ENCODE data around the gene ATG4B.

The ATG4B gene

GRCh38 chr2:241603686-241604085 lies 33.8 kb upstream of the ATG4B start:
- TF ChIP-seq JUND (IDR thresholded peaks at IDR 0.05; ENCODE audit: low read depth): no peak
- in situ Hi-C loops (cut with HindIII; ENCODE audit: low pct_unique_long_range_greater_than_20kb, low sequenced_read_pairs): no loop called here
- no peak for DNase-seq (ENCODE audit: low read depth in 1 of 2, low spot score in 1 of 2)

DNA sequence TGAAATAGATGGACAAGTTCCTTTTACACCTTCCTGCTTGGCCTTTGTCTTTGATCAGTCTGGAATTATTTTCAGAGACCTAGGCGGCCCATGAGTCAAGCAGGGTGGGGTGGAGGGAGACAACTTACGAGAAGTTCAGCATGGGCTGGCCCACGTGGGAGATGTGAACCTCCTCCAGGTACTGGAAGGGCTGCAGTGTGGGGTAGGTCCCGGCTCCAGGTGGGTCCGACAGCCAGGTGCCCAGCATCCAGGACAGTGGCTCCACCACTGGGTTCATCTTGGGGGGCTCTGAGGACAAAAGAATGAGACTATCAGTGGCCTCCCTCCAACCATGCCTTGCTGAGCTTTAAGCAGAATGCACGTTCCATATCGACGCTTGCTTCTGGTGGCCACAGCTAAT lies 31.3 kb upstream of the ATG4B start:
- TF ChIP-seq JUND (IDR thresholded peaks at IDR 0.05; ENCODE audit: low read depth): no peak
- no peak for DNase-seq (ENCODE audit: low read depth in 1 of 2, low spot score in 1 of 2)
- in situ Hi-C loops (cut with HindIII; ENCODE audit: low pct_unique_long_range_greater_than_20kb, low sequenced_read_pairs): no loop called here

DNA sequence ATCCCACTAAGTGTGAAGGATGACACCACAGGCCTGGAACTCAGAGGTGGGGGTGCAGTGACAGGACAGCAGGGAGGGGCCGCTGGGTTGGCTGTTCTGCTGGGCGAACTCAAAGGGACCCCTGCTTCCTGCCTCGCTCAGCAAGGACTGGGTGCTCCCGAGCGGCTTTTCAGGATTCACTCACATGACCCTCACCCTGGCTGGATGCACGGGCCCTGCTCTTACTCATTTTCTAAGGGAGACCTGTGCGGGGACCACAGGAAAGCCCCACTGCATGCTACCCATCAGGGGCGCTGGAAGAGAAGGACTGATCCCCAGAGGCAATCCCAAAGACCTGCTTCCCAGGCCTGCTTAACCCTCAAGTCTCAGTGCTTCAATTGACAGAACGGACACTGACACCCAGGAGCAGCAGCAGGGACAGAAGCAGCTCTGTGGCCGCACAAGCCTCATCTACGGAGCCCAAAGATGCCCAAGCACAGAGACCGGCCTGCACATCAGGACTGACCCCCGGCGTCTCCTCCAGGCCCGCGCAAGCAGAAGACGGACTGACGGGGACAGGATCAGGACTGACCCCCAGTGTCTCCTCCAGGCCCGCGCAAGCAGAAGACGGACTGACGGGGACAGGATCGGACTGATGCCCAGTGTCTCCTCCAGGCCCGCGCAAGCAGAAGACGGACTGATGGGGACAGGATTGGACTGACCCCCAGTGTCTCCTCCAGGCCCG lies 30.2 kb upstream of the ATG4B start:
- TF ChIP-seq JUND (IDR thresholded peaks at IDR 0.05; ENCODE audit: low read depth): no peak
- in situ Hi-C loops (cut with HindIII; ENCODE audit: low pct_unique_long_range_greater_than_20kb, low sequenced_read_pairs): no loop called here
- DNase-seq (ENCODE audit: low read depth in 1 of 2, low spot score in 1 of 2): no peak

GRCh38 chr2:241608881-241609280 lies 28.6 kb upstream of the ATG4B start:
- TF ChIP-seq JUND (IDR thresholded peaks at IDR 0.05; ENCODE audit: low read depth): no peak
- no peak for DNase-seq (ENCODE audit: low read depth in 1 of 2, low spot score in 1 of 2)
- in situ Hi-C loops (cut with HindIII; ENCODE audit: low pct_unique_long_range_greater_than_20kb, low sequenced_read_pairs): no loop called here

- TF ChIP-seq JUND (IDR thresholded peaks at IDR 0.05; ENCODE audit: low read depth): no peak
- in situ Hi-C loops (cut with HindIII; ENCODE audit: low pct_unique_long_range_greater_than_20kb, low sequenced_read_pairs): no loop called here
- no peak for DNase-seq (ENCODE audit: low read depth in 1 of 2, low spot score in 1 of 2)
These were observed 27.4 kb upstream of the ATG4B start for GRCh38 chr2:241609859-241610793.

DNA sequence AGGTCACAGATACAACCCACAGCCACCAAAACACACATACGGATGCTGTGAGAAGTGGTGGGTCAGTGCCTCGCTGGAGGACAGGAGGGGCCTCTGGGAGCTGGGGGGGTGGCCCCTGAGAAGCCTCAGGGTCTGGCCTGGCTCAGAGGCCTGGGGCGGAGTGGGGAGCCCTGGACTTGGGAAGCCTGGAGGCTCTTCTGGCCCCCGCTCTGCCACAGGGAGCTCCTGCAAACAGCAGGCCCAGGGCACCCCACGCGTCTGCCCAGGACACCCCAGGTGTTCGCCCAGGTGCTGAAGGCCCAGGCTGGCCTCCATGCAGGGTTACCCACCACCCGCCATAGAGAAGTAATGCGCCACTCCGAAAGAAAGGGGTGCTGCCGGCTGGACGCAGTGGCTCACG lies 26.4 kb upstream of the ATG4B start:
- DNase-seq (ENCODE audit: low read depth in 1 of 2, low spot score in 1 of 2): no peak
- in situ Hi-C loops (cut with HindIII; ENCODE audit: low pct_unique_long_range_greater_than_20kb, low sequenced_read_pairs): no loop called here
- no peak for TF ChIP-seq JUND (IDR thresholded peaks at IDR 0.05; ENCODE audit: low read depth)

- no peak for DNase-seq (ENCODE audit: low read depth in 1 of 2, low spot score in 1 of 2)
- in situ Hi-C loops (cut with HindIII; ENCODE audit: low pct_unique_long_range_greater_than_20kb, low sequenced_read_pairs): no loop called here
- no peak for TF ChIP-seq JUND (IDR thresholded peaks at IDR 0.05; ENCODE audit: low read depth)
These were observed 25.1 kb upstream of the ATG4B start for GRCh38 chr2:241612156-241613016.

GRCh38 chr2:241613017-241613780 lies 24.3 kb upstream of the ATG4B start:
- TF ChIP-seq JUND (IDR thresholded peaks at IDR 0.05; ENCODE audit: low read depth): no peak
- no peak for DNase-seq (ENCODE audit: low read depth in 1 of 2, low spot score in 1 of 2)
- in situ Hi-C loops (cut with HindIII; ENCODE audit: low pct_unique_long_range_greater_than_20kb, low sequenced_read_pairs): no loop called here

DNA sequence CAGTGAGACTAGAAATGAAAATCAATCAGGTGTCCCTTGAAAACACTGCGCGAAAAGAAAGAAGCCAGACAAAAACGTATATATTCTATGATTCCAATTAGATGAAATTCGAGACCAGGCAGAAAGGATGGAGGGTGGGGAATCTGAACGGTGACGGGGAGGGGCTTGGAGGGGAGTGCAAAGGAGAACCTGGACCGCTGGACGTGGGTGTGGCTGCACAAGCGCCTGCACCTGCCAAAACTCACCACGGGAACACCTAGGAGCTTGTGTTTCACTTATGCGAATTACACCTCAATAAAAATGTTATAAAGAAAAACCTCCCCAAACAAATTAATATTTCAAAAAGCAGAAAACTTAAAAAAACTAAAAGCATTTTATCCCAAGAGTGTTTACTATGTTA lies 22.5 kb upstream of the ATG4B start:
- no peak for DNase-seq (ENCODE audit: low read depth in 1 of 2, low spot score in 1 of 2)
- TF ChIP-seq JUND (IDR thresholded peaks at IDR 0.05; ENCODE audit: low read depth): no peak
- in situ Hi-C loops (cut with HindIII; ENCODE audit: low pct_unique_long_range_greater_than_20kb, low sequenced_read_pairs): no loop called here

GRCh38 chr2:241615522-241616052 lies 21.9 kb upstream of the ATG4B start:
- DNase-seq (ENCODE audit: low read depth in 1 of 2, low spot score in 1 of 2): no peak
- no peak for TF ChIP-seq JUND (IDR thresholded peaks at IDR 0.05; ENCODE audit: low read depth)
- in situ Hi-C loops (cut with HindIII; ENCODE audit: low pct_unique_long_range_greater_than_20kb, low sequenced_read_pairs): no loop called here

DNA sequence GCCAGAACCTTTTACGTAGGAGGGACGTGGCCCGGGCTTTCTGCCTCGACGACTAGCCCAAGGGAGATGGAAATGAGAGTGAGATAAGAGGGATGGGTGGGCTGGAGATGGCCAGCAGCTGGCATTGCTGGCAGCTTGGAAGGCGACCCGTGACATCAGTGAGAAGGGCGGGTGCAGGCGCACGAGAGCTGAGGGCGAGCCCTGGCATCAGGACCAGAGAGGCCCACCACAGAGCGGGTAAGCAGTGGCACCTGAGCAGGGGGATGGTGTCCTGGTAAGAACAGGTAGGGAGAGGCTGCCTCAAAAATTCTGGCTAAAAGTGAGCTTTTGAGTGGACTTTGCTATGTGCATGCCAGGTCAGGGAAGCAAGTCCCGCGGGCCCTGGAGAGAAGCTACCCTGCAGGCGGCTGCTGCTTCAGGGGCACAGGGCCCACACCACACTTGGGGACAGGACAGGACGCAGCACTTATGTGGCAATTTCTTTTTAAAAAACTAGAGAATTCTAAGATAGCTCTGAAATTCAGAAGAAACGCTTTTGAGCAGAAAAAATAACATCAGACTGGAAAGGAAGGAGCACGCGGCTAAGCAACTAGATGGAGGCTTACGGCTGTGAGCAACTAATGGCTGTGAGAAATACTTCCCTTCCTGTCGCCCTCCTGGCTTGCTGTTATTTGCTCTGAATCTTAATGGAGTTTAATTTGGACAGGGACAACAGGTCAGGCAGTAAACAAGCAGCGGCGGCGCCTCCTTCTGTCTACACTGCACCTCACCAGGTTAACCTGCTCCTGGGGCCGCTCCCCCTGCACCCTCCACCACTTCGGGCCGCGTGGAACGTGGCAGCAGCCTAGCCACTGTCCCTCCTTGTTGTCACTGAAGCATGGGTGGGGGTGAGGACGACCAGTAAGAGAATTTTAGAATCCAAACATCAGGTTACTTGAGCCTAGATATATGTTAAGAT lies 21.0 kb upstream of the ATG4B start:
- DNase-seq (ENCODE audit: low read depth in 1 of 2, low spot score in 1 of 2): peak in 1 of 2 experiments; percentile 23
- no peak for TF ChIP-seq JUND (IDR thresholded peaks at IDR 0.05; ENCODE audit: low read depth)
- in situ Hi-C loops (cut with HindIII; ENCODE audit: low pct_unique_long_range_greater_than_20kb, low sequenced_read_pairs): no loop called here
